Neutrophil (primary cell): ENCODE results near the gene MPL.

ENCODE experiments used
- H3K27ac ChIP-seq: fragments of 200-600 bp; sonication (generic); 2 replicates; pipeline ENCODE4 v1.5.1; 2016; ENCODE audit warnings: mild to moderate bottlenecking, moderate library complexity
- H3K27me3 ChIP-seq: fragments of 200-600 bp; sonication (generic); 2 replicates; pipeline ENCODE4 v1.6.0; 2016; ENCODE audit warnings: mild to moderate bottlenecking
- H3K36me3 ChIP-seq: fragments of 200-600 bp; sonication (generic); 2 replicates; pipeline ENCODE4 v1.5.1; 2017
- H3K4me1 ChIP-seq, 2 experiments: fragments of 200-600 bp in 1 of 2; sonication (generic) in 1 of 2; 1 replicate in 1 of 2; 2 replicates in 1 of 2; pipeline versions ENCODE4 v1.5.1 to v1.6.1; 2013 to 2016; ENCODE audit warnings: low read depth in 1 of 2, low read length in 1 of 2, mild to moderate bottlenecking in 1 of 2, moderate library complexity in 1 of 2; ENCODE audit not compliant: control insufficient read depth in 1 of 2, insufficient read depth in 1 of 2
- H3K4me3 ChIP-seq, 2 experiments: fragments of 200-600 bp in 1 of 2; sonication (generic) in 1 of 2; 1 replicate in 1 of 2; 2 replicates in 1 of 2; pipeline ENCODE4 v1.5.1; 2013 to 2016; ENCODE audit warnings: low read depth in 1 of 2, low read length in 1 of 2, mild to moderate bottlenecking in 1 of 2, moderate library complexity in 1 of 2
- H3K9me3 ChIP-seq: fragments of 200-600 bp; sonication (generic); 2 replicates; pipeline ENCODE4 v1.5.1; 2016
- CTCF ChIP-seq: fragments of 200-600 bp; sonication (generic); IDR thresholded peaks from 2 replicates; pipeline ENCODE4 v1.5.1; 2016; ENCODE audit warnings: antibody characterized with exemption

MPL gene

GRCh38 chr1:43337588-43337987 is at the start of gene MPL:
TSS of gene MPL (plus strand) at chr1:43337818. CDS start at chr1:43337849, 31 bp downstream.
- no peak within 1 kb of the TSS for H3K4me3 ChIP-seq
- H3K27me3 ChIP-seq, result no peaks in the 10 kb centered on the region
- no peak for TF ChIP-seq CTCF
- no peaks in the 10 kb centered on the region for H3K36me3 ChIP-seq
- no peaks in the 10 kb centered on the region for H3K4me1 ChIP-seq
- no peaks in the 10 kb centered on the region for H3K9me3 ChIP-seq
- no peak within 1 kb of the TSS for H3K27ac ChIP-seq

DNA sequence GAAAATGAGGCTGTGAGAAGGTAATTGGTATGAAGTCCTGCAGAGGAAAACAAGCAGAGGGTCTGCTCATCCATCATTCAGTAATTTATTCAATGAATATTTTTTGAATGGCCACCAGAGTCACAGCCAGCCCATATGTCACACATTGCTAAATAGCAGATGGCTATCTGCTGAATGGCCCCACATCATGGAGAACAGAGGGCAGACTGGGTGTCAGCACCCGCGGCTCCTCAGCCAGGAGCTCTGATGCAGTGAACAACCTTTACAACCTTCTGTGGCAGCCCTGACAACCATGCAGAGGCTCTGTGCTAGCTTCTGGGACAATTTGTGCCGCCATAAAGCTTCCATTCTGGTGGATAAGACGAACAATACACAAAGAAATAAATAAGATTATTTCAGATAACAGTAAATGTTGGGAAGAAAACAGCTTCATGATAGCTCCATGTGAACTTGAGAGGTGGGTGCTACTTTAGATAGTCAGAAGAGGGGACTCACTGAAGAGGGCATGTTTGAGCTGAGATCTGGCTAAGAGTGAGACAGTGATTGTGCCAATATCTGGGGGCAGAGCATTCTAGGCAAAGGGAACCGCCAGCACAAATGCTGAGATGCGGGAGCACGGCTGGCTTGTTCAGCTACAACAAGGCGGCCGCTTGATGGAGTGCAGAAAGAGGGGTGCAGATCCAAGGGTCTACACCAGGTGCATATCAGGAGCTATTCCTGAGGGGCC is 49.4 kb upstream of the MPL start:
- Histone ChIP-seq H3K27ac (no peak overlapping the region), H3K27me3 (no peaks in the 10 kb centered on the region), H3K4me3 (no peak overlapping the region), H3K4me1 (no peaks in the 10 kb centered on the region), H3K36me3 (no peaks in the 10 kb centered on the region), H3K9me3 (no peaks in the 10 kb centered on the region)
- TF ChIP-seq CTCF, result no peak

DNA sequence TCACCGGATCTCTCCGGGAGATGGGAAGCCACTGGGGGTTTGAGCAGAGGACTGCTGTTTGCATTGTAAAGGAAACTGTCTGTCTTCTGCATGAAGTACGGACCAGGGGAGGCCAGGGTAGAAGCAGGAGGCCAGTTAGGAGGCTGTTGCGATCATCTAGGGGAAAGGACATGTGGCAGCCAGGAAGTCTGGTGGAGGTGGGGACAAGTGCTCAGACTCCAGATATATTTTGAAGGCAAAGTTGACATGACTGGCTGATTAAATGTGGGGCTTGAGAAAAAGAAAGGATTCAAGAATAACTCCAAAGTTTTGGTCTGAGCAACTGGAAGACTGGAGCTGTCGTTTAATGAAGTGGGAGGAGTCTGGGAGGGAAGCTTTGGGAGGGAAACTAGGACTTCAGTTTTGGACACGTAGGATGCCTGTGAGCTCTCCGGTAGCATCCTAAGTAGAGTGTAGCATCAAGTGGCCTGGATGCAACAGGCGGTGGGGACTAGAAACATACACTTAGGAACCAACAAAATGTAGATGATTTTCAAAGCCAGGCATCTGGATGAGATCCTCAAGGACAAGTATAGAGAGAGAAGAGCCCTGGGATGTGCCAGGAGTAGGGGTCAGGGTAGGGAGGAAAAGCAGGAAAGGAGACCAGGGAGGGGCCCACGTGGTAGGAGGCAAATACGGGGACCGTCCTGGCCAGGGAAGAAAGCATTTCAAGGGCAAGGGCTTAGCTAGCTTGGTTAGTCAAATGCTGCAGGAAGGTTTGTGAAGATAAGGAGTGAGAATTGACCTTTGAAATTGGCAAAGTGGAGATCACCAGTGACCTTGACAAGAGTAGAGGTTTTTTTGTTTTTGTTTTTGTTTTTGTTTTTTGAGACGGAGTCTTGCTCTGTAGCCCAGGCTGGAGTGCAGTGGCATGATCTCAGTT is 48.6 kb upstream of the MPL start:
- no peak overlapping the region for H3K27ac ChIP-seq
- no peaks in the 10 kb centered on the region for H3K9me3 ChIP-seq
- no peaks in the 10 kb centered on the region for H3K4me1 ChIP-seq
- no peak overlapping the region for H3K4me3 ChIP-seq
- H3K36me3 ChIP-seq, result no peaks in the 10 kb centered on the region
- no peaks in the 10 kb centered on the region for H3K27me3 ChIP-seq
- TF ChIP-seq CTCF, result no peak

- TF ChIP-seq CTCF, result no peak
- no peaks in the 10 kb centered on the region for H3K36me3 ChIP-seq
- no peaks in the 10 kb centered on the region for H3K9me3 ChIP-seq
- H3K27ac ChIP-seq, result no peak overlapping the region
- H3K4me3 ChIP-seq, result no peak overlapping the region
- H3K4me1 ChIP-seq, result no peaks in the 10 kb centered on the region
- H3K27me3 ChIP-seq, result no peaks in the 10 kb centered on the region
Measured at GRCh38 chr1:43292216-43292615, 45.4 kb upstream of the MPL start.

GRCh38 chr1:43292679-43293078 is 44.9 kb upstream of the MPL start:
- Histone ChIP-seq H3K9me3 (no peaks in the 10 kb centered on the region), H3K4me1 (no peaks in the 10 kb centered on the region), H3K36me3 (no peaks in the 10 kb centered on the region), H3K27me3 (no peaks in the 10 kb centered on the region), H3K27ac (no peak overlapping the region), H3K4me3 (no peak overlapping the region)
- no peak for TF ChIP-seq CTCF
